PC-9 (cell line): Measurements from ENCODE around the gene IQSEC3. TPM values are rescaled to one million over a fixed set of nuclear protein-coding genes. Genes with fewer than 3 reads are reported as not detected.

ENCODE experiments used
- BruUV-seq: library from RNA; stranded (reverse); fragments of 400-500 nt; replicated peaks from 2 replicates; lab custom pipeline; 2021; lab: Mats Ljungman, UMichigan
- CTCF ChIA-PET: fragments of 300-600 bp; sonication (Branson Sonifier 250); formaldehyde crosslinking; loops from one replicate; lab custom pipeline; 2022; ENCODE audit warnings: antibody characterized with exemption; lab: Charles Lee
- POLR2A ChIA-PET: fragments of 300-600 bp; sonication (Branson Sonifier 250); formaldehyde crosslinking; loops from one replicate; lab custom pipeline; 2022; ENCODE audit warnings: antibody characterized with exemption; ENCODE audit not compliant: unreplicated experiment; lab: Charles Lee
- DNase-seq, 2 experiments: peaks; one replicate each; pipeline versions ENCODE4 v3.0.0 to v3.0.0-alpha.2; 2015 to 2022; ENCODE audit warnings: mixed read lengths in 1 of 2
- H2AFZ ChIP-seq: fragments of 200-600 bp; sonication (generic); 2 replicates; pipeline ENCODE4 v1.8.1; 2017; ENCODE audit warnings: antibody characterized with exemption
- H3F3A ChIP-seq: fragments of 200-600 bp; sonication (generic); 2 replicates; pipeline ENCODE4 v1.8.1; 2017; ENCODE audit warnings: antibody characterized with exemption, mild to moderate bottlenecking, low read depth; ENCODE audit not compliant: insufficient read depth
- H3K27ac ChIP-seq: fragments of 200-600 bp; sonication (generic); 2 replicates; pipeline ENCODE4 v1.6.1; 2016; ENCODE audit warnings: mixed run types
- H3K27me3 ChIP-seq: fragments of 200-600 bp; sonication (generic); 2 replicates; pipeline ENCODE4 v1.6.1; 2016; ENCODE audit warnings: low read depth, mixed run types; ENCODE audit not compliant: insufficient read depth
- H3K36me3 ChIP-seq: fragments of 200-600 bp; sonication (generic); 2 replicates; pipeline ENCODE4 v1.6.1; 2016; ENCODE audit warnings: low read depth, mixed run types
- H3K4me1 ChIP-seq: fragments of 200-600 bp; sonication (generic); replicated peaks from 2 replicates; pipeline ENCODE4 v1.6.1; 2016; ENCODE audit warnings: mixed run types; ENCODE audit not compliant: insufficient read depth
- H3K4me2 ChIP-seq: fragments of 200-600 bp; sonication (generic); 2 replicates; pipeline ENCODE4 v1.6.1; 2017; ENCODE audit warnings: mixed run types
- H3K4me3 ChIP-seq: fragments of 200-600 bp; sonication (generic); 2 replicates; pipeline ENCODE4 v1.6.1; 2016; ENCODE audit warnings: mixed run types
- H3K79me2 ChIP-seq: fragments of 200-600 bp; sonication (generic); 2 replicates; pipeline ENCODE4 v1.6.1; 2017; ENCODE audit warnings: low read depth, mixed run types
- H3K9me2 ChIP-seq: fragments of 200-600 bp; sonication (generic); 2 replicates; pipeline ENCODE4 v1.8.1; 2017; ENCODE audit warnings: mild to moderate bottlenecking; ENCODE audit not compliant: insufficient read depth
- H3K9me3 ChIP-seq: fragments of 200-600 bp; sonication (generic); 2 replicates; pipeline ENCODE4 v1.8.1; 2016; ENCODE audit warnings: low read depth; ENCODE audit not compliant: insufficient read depth
- H4K20me1 ChIP-seq: fragments of 200-600 bp; sonication (generic); 2 replicates; pipeline ENCODE4 v1.8.1; 2017; ENCODE audit not compliant: insufficient read depth
- EZH2 ChIP-seq: fragments of 200-600 bp; sonication (generic); IDR thresholded peaks from 2 replicates; pipeline ENCODE4 v1.8.0; 2017; ENCODE audit warnings: antibody characterized with exemption, low read depth
- intact Hi-C: fragments of 100-400 bp; cut with micrococcal nuclease; formaldehyde crosslinking; loops from one replicate; pipeline ENCODE4 v1.10.0; 2022; ENCODE audit not compliant: unreplicated experiment
- total RNA-seq: library from RNA; stranded (reverse); gene quantifications from 2 replicates; pipeline ENCODE4 v1.2.3, GENCODE V29; 2021
- TF ChIP-seq, protein P1 (sequence below): fragments of 200-600 bp; sonication (generic); conservative IDR thresholded peaks from 2 replicates; pipeline ENCODE4 v1.6.1; 2017; ENCODE audit warnings: mixed run types, antibody characterized with exemption, mild to moderate bottlenecking, moderate library complexity

The IQSEC3 gene
- total RNA-seq, 1 experiment from 2014 or later, result not detected

- ChIA-PET CTCF (no interaction called here), POLR2A (no interaction called here)
- Histone ChIP-seq H3K79me2 (no peaks in the 10 kb centered on the region), H3K4me3 (no peak overlapping the region), H2AFZ (no peak overlapping the region), H3K36me3 (no peaks in the 10 kb centered on the region), H3K4me1 (no peaks in the 10 kb centered on the region), H3K9me3 (no peaks in the 10 kb centered on the region), H3K9me2 (no peaks in the 10 kb centered on the region), H3K27me3 (peaks cover 96% of the 10 kb centered on the region), H3F3A (no peaks in the 10 kb centered on the region), H3K27ac (no peak overlapping the region), H3K4me2 (no peak overlapping the region), H4K20me1 (no peaks in the 10 kb centered on the region)
- TF ChIP-seq, protein P1, sequence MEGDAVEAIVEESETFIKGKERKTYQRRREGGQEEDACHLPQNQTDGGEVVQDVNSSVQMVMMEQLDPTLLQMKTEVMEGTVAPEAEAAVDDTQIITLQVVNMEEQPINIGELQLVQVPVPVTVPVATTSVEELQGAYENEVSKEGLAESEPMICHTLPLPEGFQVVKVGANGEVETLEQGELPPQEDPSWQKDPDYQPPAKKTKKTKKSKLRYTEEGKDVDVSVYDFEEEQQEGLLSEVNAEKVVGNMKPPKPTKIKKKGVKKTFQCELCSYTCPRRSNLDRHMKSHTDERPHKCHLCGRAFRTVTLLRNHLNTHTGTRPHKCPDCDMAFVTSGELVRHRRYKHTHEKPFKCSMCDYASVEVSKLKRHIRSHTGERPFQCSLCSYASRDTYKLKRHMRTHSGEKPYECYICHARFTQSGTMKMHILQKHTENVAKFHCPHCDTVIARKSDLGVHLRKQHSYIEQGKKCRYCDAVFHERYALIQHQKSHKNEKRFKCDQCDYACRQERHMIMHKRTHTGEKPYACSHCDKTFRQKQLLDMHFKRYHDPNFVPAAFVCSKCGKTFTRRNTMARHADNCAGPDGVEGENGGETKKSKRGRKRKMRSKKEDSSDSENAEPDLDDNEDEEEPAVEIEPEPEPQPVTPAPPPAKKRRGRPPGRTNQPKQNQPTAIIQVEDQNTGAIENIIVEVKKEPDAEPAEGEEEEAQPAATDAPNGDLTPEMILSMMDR, result no peak
- TF ChIP-seq EZH2, result no peak
- no TSS peak for BruUV-seq
- DNase-seq, result no peak
- intact Hi-C loops, result no loop called here
Observed at GRCh38 chr12:210277-211141, 143.9 kb downstream of the IQSEC3 start.

DNA sequence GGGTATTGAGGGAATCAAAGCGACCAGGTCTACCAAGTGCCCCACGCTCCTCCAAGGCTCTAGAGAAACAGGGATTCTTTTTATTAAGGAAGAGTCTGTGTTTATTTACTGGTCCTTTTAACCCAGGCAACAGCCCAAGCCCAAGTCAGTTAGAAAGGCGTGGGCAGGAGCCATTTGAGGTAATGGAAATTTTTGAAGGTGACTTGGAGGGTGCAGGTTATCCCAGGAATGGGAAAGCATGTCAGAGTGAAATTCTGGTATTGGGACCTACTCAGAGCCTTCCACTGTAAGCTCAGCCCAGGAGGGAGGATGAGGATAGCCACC lies 144.5 kb downstream of the IQSEC3 start:
- Histone ChIP-seq H2AFZ (no peak overlapping the region), H3K36me3 (no peaks in the 10 kb centered on the region), H3K4me2 (no peak overlapping the region), H3K27ac (no peak overlapping the region), H3K9me3 (no peaks in the 10 kb centered on the region), H3K4me3 (no peak overlapping the region), H4K20me1 (no peaks in the 10 kb centered on the region), H3K4me1 (no peaks in the 10 kb centered on the region), H3K79me2 (no peaks in the 10 kb centered on the region), H3K9me2 (no peaks in the 10 kb centered on the region), H3K27me3 (peaks cover 90% of the 10 kb centered on the region), H3F3A (no peaks in the 10 kb centered on the region)
- ChIA-PET CTCF (no interaction called here), POLR2A (no interaction called here)
- DNase-seq, result no peak
- BruUV-seq, result no TSS peak
- intact Hi-C loops, result no loop called here
- TF ChIP-seq, protein P1, result no peak
- no peak for TF ChIP-seq EZH2

GRCh38 chr12:211639-212414 lies 145.3 kb downstream of the IQSEC3 start:
- POLR2A ChIA-PET, result no interaction called here
- no peak for DNase-seq
- BruUV-seq, result no TSS peak
- no peak overlapping the region for H2AFZ ChIP-seq
- H3K27me3 ChIP-seq, result peaks cover 89% of the 10 kb centered on the region
- no peaks in the 10 kb centered on the region for H3K9me2 ChIP-seq
- no peaks in the 10 kb centered on the region for H3K79me2 ChIP-seq
- H3K36me3 ChIP-seq, result no peaks in the 10 kb centered on the region
- no peaks in the 10 kb centered on the region for H4K20me1 ChIP-seq
- CTCF ChIA-PET, result no interaction called here
- H3K27ac ChIP-seq, result no peak overlapping the region
- intact Hi-C loops, result no loop called here
- H3K9me3 ChIP-seq, result no peaks in the 10 kb centered on the region
- no peak overlapping the region for H3K4me2 ChIP-seq
- no peaks in the 10 kb centered on the region for H3K4me1 ChIP-seq
- H3F3A ChIP-seq, result no peaks in the 10 kb centered on the region
- no peak overlapping the region for H3K4me3 ChIP-seq
- TF ChIP-seq, protein P1, result no peak
- TF ChIP-seq EZH2, result no peak
